HG03060 (cell line): ENCODE measurements around the gene YRDC.

Experiments
- ATAC-seq: cut with Tn5 transposase; IDR thresholded peaks from one replicate; pipeline ENCODE4 v1.9.1; 2021; ENCODE audit warnings: low read depth, moderate number of reproducible peaks; ENCODE audit not compliant: unreplicated experiment

Gene YRDC

GRCh38 chr1:37822906-37823815, 15.2 kb upstream of the YRDC start:
- ATAC-seq, result no peak

- ATAC-seq, result no peak
Observed at GRCh38 chr1:37821481-37821880, 13.5 kb upstream of the YRDC start.

DNA sequence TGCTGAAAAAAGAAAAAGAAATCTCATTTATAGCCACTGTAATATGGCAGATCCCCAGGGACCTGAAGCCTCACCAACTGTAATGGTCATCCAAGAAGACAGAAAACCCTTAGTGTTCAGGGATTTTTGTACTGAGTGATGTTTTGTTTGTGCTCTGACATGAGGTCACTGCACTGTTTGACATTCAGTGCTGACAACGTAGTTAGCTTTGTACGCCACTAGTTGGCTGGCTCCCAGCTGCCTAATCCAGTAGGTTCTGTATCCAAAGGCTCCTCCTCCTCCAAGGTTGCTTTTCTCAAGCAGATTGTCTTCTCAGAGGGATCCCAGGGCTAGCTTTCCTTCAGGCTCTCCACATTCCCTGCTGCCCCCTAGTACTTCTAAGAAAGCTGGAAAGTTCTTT, 9.5 kb upstream of the YRDC start:
- ATAC-seq, result no peak

DNA sequence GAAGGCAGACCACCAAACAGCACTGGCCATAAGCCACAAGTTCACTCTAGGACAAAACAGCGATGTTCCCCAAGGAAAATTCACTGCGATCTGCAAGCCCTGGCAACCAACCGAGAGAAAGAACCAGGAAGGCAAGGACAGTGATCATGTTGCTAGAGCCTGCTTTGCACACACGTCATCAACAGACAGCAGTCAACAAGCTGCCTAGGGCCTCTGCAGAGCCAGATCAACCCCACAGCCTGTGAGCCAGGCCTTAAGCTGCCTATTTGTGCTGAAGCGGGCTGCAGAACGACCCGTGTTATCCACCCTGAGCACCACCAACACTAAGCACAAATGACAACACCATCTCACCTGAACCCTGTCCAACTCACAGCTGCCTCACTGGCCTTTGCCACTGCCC, 6.2 kb upstream of the YRDC start:
- ATAC-seq, result no peak

DNA sequence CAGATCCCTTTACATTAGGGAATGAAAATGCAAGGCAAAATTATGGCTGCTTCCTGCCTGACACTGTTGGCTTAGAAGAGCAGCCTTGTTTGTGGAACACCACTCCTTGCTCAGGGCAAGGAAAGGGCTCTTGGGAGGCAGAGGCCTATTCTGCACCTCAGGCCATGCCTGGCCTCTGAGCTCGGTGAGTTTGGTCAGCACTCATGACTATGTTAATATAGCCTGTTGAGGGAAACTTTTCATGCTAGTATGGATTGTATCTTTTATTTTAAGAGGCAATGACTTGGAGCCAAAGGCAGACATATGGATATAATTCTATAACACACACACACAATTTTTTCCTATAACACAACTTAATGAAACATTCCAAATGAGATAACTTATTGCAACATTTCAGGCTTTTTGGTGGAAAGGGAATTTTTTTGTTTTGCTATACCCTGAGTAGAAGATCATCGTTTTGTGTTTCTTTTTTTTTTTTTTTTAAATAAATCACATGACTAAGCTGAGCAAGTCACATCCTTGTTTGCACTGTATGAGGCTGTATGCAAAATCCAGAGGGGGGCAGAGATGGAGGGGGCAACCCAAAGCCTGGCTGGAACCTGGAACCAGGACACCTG, 5.6 kb upstream of the YRDC start:
- ATAC-seq, result no peak

DNA sequence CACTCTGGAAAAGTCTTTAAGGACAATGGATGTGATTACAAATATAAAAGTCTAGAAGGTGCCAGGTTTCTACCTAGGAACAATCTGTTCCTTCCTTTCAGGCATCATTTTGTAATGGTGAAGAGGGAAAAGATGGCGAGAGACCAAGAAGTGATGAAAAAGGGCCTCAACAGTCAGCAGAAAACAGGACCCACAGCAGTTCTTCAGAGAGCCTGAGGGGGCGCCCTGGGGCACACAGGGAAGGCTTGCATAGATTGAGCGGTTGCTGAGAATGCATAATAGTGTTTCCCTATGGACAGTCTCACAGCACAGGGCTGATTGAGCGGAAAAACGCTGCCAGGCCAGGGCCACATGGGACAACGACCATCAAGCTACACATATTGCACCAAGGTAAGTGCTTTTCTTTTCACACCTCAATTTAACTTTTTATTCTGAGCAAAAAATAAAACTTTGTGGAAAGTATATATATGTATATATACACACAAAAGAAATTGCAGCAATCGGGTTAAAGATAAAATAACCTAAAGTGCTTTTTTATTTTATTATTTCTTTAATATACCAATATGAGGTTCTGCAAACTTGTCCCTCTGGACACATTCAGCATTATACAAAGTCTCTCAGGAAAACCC, 3.1 kb upstream of the YRDC start:
- no peak for ATAC-seq

- no peak for ATAC-seq
Observed at GRCh38 chr1:37809942-37810341, 1.9 kb upstream of the YRDC start.

- no peak for ATAC-seq
Observed at GRCh38 chr1:37808369-37809319, 636 bp upstream of the YRDC start.

GRCh38 chr1:37807220-37807554, 821 bp downstream of the YRDC start:
- no peak for ATAC-seq

DNA sequence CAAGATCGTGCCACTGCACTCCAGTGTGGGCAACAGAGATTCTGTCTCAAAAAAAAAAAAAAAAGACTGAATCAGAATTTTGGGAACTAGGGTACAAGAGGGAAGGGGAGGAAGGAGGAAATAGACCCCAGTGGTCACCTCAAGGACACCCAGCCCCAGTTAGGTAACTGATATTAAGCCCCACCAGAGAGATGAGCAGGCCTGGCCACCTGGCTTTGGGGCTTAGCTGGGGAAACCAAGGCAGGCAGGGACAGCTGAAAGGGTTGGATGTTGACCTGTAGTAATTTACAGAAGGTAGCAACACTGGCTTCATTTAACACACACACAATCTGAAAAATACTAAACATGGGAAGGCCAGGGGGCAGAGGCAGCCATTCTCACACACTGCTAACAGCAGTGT, 5.6 kb downstream of the YRDC start:
- ATAC-seq, result no peak

- ATAC-seq, result no peak
Observed at GRCh38 chr1:37797750-37798345, 10.2 kb downstream of the YRDC start.

DNA sequence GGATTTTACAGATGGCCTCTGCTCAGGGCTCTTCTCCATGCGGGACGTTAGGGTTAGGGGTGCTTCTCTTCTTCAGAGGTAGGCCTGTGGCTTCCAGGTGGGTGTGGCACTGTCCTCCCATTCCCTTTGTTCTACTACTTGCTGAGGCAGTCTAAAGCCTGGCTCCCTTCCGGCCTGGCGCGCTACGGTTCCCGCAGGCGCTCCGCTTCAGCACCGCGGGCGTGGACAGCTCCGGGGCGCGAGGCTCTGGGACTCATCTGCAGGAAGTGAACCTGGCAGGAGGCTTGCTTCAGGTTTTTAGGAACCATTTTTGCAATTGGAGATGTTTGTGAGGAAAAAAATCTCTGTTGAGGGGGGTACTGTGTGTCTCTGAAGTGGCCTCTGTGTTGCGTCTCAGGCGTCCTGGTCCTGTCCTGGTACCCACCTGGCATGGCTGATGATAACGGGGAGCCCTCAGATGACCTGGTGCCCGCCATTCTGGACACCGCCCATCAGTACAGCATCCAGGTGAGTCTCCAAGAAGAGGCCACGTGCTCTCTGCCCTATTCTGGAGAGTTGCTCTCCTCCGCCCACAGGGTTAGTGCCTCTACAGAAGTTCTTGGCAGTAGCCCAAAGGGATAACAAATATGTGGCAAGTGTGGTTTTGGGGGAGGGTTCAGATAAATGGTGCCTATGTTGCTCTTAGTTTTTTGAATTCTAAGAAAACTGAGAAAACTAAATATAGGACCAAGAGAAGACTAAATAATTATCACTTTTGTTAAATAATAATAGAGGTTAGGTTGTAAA, 12.5 kb downstream of the YRDC start:
- ATAC-seq, result no peak

GRCh38 chr1:37794372-37795339, 13.4 kb downstream of the YRDC start:
- no peak for ATAC-seq

DNA sequence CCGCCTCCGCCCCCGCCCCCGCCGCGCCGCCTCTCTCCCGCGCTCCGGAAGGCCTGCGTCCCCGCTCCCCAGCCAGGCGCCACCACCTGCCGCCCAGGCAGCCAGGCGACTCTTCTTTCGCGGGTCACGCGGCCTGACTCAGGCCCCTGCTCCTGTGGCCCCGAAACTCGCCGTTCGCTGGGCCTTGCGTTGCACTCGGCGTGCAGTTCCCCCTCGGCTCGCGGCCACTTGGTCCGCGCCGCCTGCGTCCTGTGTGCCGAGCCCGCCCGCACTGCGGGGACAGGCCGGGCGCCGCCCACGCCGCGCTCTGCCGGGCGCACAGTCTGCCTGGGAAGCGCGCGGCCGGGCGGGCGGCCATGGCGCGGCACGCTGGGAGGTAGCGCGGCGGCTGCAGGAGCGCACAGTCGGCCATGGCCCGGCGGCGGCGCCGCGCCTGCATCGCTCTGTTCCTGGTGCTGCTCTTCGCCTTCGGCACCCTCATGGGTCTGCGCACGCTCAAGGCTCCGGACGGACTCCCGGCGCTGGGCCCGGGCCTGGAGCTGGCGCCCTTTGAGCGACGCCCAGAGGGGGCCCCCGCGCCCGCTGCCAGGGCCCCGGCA, 14.1 kb downstream of the YRDC start, which contains the start of gene MANEAL:
TSS of gene MANEAL (plus strand) at position 75 of the 599 bp plus-strand sequence. CDS start at position 411, 336 bp downstream.
- ATAC-seq, result no peak

DNA sequence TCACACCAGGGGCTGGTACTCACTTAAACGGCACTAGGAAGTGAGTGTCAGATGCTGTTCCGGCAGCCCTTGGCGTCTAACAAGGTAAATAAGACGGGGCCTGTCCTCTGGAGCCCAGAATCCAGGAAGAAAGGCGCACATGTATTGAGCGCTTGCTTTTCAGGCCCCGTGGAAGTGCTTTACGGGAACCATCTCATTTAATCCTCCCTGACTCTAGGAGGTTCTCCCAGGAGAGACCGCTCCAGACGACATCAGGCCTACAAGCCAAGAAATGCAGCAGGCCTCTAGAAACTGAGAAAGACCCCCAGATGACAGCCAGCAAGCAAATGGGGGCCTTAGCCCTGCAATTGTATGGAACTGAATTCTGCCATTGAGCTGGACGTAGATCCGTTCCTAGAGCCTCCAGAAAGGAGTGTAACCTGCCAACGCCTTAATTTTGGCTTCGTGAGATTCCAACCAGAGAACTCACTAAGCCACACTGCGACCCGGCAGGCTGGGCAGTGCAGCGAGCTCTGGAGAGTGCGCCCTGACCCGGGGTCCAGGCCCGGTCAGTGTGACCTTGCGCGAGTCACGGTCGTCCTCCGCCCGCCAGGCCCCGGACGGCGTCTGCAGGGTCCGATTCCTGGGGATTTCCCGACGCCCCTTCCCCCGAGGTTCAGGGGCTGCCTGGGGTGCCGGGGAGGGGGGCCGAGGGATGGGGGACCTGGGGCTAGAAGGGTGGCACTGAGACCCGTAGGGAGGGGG, 14.9 kb downstream of the YRDC start:
- no peak for ATAC-seq

- ATAC-seq, result no peak
Observed at GRCh38 chr1:37782491-37782890, 25.5 kb downstream of the YRDC start.

- ATAC-seq, result no peak
Observed at GRCh38 chr1:37778654-37779053, 29.4 kb downstream of the YRDC start.
